HEK293 (cell line): ENCODE measurements around the gene DAAM1.

Experiments used
- CTCF ChIA-PET: fragments of 350-600 bp; formaldehyde crosslinking; extraction: SDS; loops from one replicate; lab custom pipeline; 2021; ENCODE audit warnings: antibody characterized with exemption; lab: Yijun Ruan, JAX
- POLR2A ChIA-PET: fragments of 300-600 bp; formaldehyde crosslinking; extraction: SDS; loops from one replicate; lab custom pipeline; 2020; ENCODE audit warnings: antibody characterized with exemption, inconsistent platforms; lab: Yijun Ruan, JAX
- H3K27ac ChIP-seq: fragments of 200-500 bp; sonication (Bioruptor generic); 2 replicates; pipeline ENCODE4 v1.5.1; 2014; ENCODE audit warnings: low read depth, low read length, control low read depth, inconsistent platforms; ENCODE audit errors: extremely low read depth
- H3K36me3 ChIP-seq, 2 experiments: fragments of 200-500 bp in 1 of 2; sonication (Bioruptor generic) in 1 of 2; 1 replicate in 1 of 2; 2 replicates in 1 of 2; pipeline ENCODE4 v1.5.1; 2014 to 2017; ENCODE audit warnings: inconsistent platforms in 2 of 2, low read length in 2 of 2; ENCODE audit not compliant: control insufficient read depth in 2 of 2, insufficient read depth in 1 of 2
- H3K4me1 ChIP-seq: fragments of 200-500 bp; sonication (Bioruptor generic); 2 replicates; pipeline ENCODE4 v1.5.1; 2014; ENCODE audit warnings: mild to moderate bottlenecking, low read length, inconsistent platforms; ENCODE audit not compliant: control insufficient read depth, insufficient read depth
- H3K4me3 ChIP-seq: 2 replicates; pipeline ENCODE4 v1.5.1; 2011; ENCODE audit warnings: low read depth, mild to moderate bottlenecking, control low read depth, low read length, moderate library complexity
- H3K9me3 ChIP-seq: fragments of 200-500 bp; sonication (Bioruptor generic); 2 replicates; pipeline ENCODE4 v1.5.1; 2014; ENCODE audit warnings: low read depth, low read length, inconsistent platforms; ENCODE audit not compliant: control insufficient read depth, insufficient read depth
- GLI2 ChIP-seq: fragments of 450-650 bp; formaldehyde crosslinking; IDR thresholded peaks from 2 replicates; pipeline ENCODE4; 2017; ENCODE audit warnings: missing biosample characterization, missing genetic modification characterization, low read depth, borderline replicate concordance
- GLIS2 ChIP-seq: fragments of 450-650 bp; formaldehyde crosslinking; IDR thresholded peaks from 2 replicates; pipeline ENCODE4 v1.5.1; 2016; ENCODE audit warnings: missing biosample characterization, missing genetic modification characterization
- KLF1 ChIP-seq: fragments of 450-650 bp; formaldehyde crosslinking; IDR thresholded peaks from 2 replicates; pipeline ENCODE4 v1.5.1; 2016; ENCODE audit warnings: missing biosample characterization, missing genetic modification characterization
- MEIS1 ChIP-seq: sonication (generic); formaldehyde crosslinking; IDR thresholded peaks from 2 replicates; pipeline ENCODE4 v1.8.1; 2022; ENCODE audit warnings: missing genetic modification reagents, mild to moderate bottlenecking, borderline replicate concordance
- REPIN1 ChIP-seq: fragments of 450-650 bp; formaldehyde crosslinking; IDR thresholded peaks from 2 replicates; pipeline ENCODE4 v1.5.1; 2017; ENCODE audit warnings: missing biosample characterization, missing genetic modification characterization, low read depth
- WT1 ChIP-seq: fragments of 450-650 bp; formaldehyde crosslinking; IDR thresholded peaks from 2 replicates; pipeline ENCODE4 v1.5.1; 2016; ENCODE audit warnings: missing biosample characterization, missing genetic modification characterization
- ZBTB1 ChIP-seq: fragments of 450-650 bp; formaldehyde crosslinking; IDR thresholded peaks from 2 replicates; pipeline ENCODE4 v1.5.1; 2016; ENCODE audit warnings: missing biosample characterization, missing genetic modification characterization
- ZBTB21 ChIP-seq: fragments of 450-650 bp; formaldehyde crosslinking; IDR thresholded peaks from 2 replicates; pipeline ENCODE4 v1.5.1; 2017; ENCODE audit warnings: missing biosample characterization, missing genetic modification characterization
- ZNF140 ChIP-seq: fragments of 450-650 bp; formaldehyde crosslinking; IDR thresholded peaks from 2 replicates; pipeline ENCODE4 v1.5.1; 2016; ENCODE audit warnings: missing biosample characterization, missing genetic modification characterization
- ZNF157 ChIP-seq: fragments of 450-650 bp; formaldehyde crosslinking; IDR thresholded peaks from 2 replicates; pipeline ENCODE4 v1.5.1; 2016; ENCODE audit warnings: missing biosample characterization, missing genetic modification characterization
- ZNF16 ChIP-seq: fragments of 450-650 bp; formaldehyde crosslinking; IDR thresholded peaks from 2 replicates; pipeline ENCODE4 v1.5.1; 2016; ENCODE audit warnings: low read depth, missing biosample characterization, missing genetic modification characterization
- ZNF174 ChIP-seq: fragments of 450-650 bp; formaldehyde crosslinking; IDR thresholded peaks from 2 replicates; pipeline ENCODE4 v1.5.0; 2017; ENCODE audit warnings: missing biosample characterization, mild to moderate bottlenecking, missing genetic modification characterization
- ZNF266 ChIP-seq: fragments of 450-650 bp; formaldehyde crosslinking; IDR thresholded peaks from 2 replicates; pipeline ENCODE4 v1.5.1; 2016; ENCODE audit warnings: missing biosample characterization, missing genetic modification characterization, low read depth
- ZNF292 ChIP-seq: fragments of 450-650 bp; formaldehyde crosslinking; IDR thresholded peaks from 2 replicates; pipeline ENCODE4 v1.5.1; 2016; ENCODE audit warnings: low read depth, missing biosample characterization, missing genetic modification characterization, borderline replicate concordance
- ZNF350 ChIP-seq: fragments of 450-650 bp; formaldehyde crosslinking; IDR thresholded peaks from 2 replicates; pipeline ENCODE4 v1.5.0; 2017; ENCODE audit warnings: missing biosample characterization, mild to moderate bottlenecking, missing genetic modification characterization
- ZNF366 ChIP-seq: fragments of 450-650 bp; formaldehyde crosslinking; conservative IDR thresholded peaks from 2 replicates; pipeline ENCODE4 v1.5.1; 2016; ENCODE audit warnings: missing biosample characterization, missing genetic modification characterization
- ZNF391 ChIP-seq: fragments of 450-650 bp; formaldehyde crosslinking; IDR thresholded peaks from 2 replicates; pipeline ENCODE4 v1.5.1; 2016; ENCODE audit warnings: low read depth, missing biosample characterization, missing genetic modification characterization, borderline replicate concordance
- ZNF416 ChIP-seq: fragments of 450-650 bp; formaldehyde crosslinking; IDR thresholded peaks from 2 replicates; pipeline ENCODE4 v1.5.1; 2016; ENCODE audit warnings: missing biosample characterization, missing genetic modification characterization
- ZNF521 ChIP-seq: fragments of 450-650 bp; formaldehyde crosslinking; IDR thresholded peaks from 2 replicates; pipeline ENCODE4 v1.5.1; 2017; ENCODE audit warnings: missing biosample characterization, mild to moderate bottlenecking, missing genetic modification characterization
- ZNF549 ChIP-seq: fragments of 450-650 bp; IDR thresholded peaks from 2 replicates; pipeline ENCODE4 v1.5.1; 2018; ENCODE audit warnings: missing biosample characterization, missing genetic modification characterization, mild to moderate bottlenecking, inconsistent platforms, moderate library complexity
- ZNF600 ChIP-seq: fragments of 450-650 bp; formaldehyde crosslinking; IDR thresholded peaks from 2 replicates; pipeline ENCODE4 v1.5.1; 2016; ENCODE audit warnings: missing biosample characterization, missing genetic modification characterization
- ZNF670 ChIP-seq: fragments of 450-650 bp; formaldehyde crosslinking; IDR thresholded peaks from 2 replicates; pipeline ENCODE4 v1.5.1; 2016; ENCODE audit warnings: missing biosample characterization, missing genetic modification characterization, low read depth
- ZNF677 ChIP-seq: fragments of 450-650 bp; IDR thresholded peaks from 2 replicates; pipeline ENCODE4 v1.5.0; 2018; ENCODE audit warnings: missing biosample characterization, mild to moderate bottlenecking, missing genetic modification characterization, moderate library complexity
- ZNF830 ChIP-seq: fragments of 450-650 bp; IDR thresholded peaks from 2 replicates; pipeline ENCODE4 v1.5.0; 2018; ENCODE audit warnings: missing biosample characterization, missing genetic modification characterization, low read depth, mild to moderate bottlenecking, moderate library complexity
- ZNF837 ChIP-seq: fragments of 450-650 bp; formaldehyde crosslinking; IDR thresholded peaks from 2 replicates; pipeline ENCODE4 v1.5.1; 2016; ENCODE audit warnings: missing biosample characterization, missing genetic modification characterization
- TF ChIP-seq, protein P1 (sequence below): fragments of 450-650 bp; formaldehyde crosslinking; IDR thresholded peaks from 2 replicates; pipeline ENCODE4; 2016; ENCODE audit warnings: missing biosample characterization, missing genetic modification characterization
- TF ChIP-seq, protein P2 (sequence below): fragments of 450-650 bp; formaldehyde crosslinking; IDR thresholded peaks from 2 replicates; pipeline ENCODE4 v1.5.1; 2016; ENCODE audit warnings: missing biosample characterization, missing genetic modification characterization
- TF ChIP-seq, protein P3 (sequence below): fragments of 450-650 bp; formaldehyde crosslinking; IDR thresholded peaks from 2 replicates; pipeline ENCODE4 v1.5.1; 2016; ENCODE audit warnings: missing biosample characterization, missing genetic modification characterization, low read depth
- TF ChIP-seq, protein P4 (sequence below): fragments of 450-650 bp; formaldehyde crosslinking; IDR thresholded peaks from 2 replicates; pipeline ENCODE4 v1.5.1; 2016; ENCODE audit warnings: missing biosample characterization, missing genetic modification characterization

Gene DAAM1

DNA sequence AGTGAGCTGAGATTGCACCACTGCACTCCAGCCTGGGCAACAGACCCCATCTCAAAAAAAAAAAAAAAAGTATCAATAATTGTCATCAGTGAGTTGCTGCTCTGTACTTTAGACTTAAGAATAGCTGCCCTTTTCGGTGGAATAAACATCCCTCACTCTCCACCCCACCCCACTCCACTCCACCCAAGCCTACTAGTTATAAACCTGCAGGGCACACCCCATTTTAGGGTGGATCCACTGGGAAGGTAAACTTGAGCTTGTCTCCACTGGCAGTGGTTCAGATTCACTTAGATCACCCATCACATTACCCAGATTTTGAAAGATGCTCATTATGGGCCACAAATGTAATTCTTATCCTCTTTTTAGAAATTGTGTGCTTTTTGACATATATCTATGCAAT, 170.3 kb downstream of the DAAM1 start:
- ChIA-PET CTCF (interaction anchor here (0.6 kb wide), 1 partner anchor 11 kb away, joined by 3 read pairs; no protein-coding TSS in a partner anchor), POLR2A (interaction anchor here (0.7 kb wide), 1 partner anchor 27 kb away, joined by 3 read pairs; no protein-coding TSS in a partner anchor)
- Histone ChIP-seq H3K36me3 (peaks cover 0 to 18% of the 10 kb centered on the region in 2 experiments; a peak in 1 of 3 replicates), H3K9me3 (no peaks in the 10 kb centered on the region), H3K4me1 (peaks cover 30% of the 10 kb centered on the region), H3K4me3 (no peak overlapping the region), H3K27ac (no peak overlapping the region)
- TF ChIP-seq ZNF416 (tag by site-specific recombination) (no peak), KLF1 (peak; percentile 87), ZNF549 (tag by site-specific recombination) (no peak)
- TF ChIP-seq, protein P1, sequence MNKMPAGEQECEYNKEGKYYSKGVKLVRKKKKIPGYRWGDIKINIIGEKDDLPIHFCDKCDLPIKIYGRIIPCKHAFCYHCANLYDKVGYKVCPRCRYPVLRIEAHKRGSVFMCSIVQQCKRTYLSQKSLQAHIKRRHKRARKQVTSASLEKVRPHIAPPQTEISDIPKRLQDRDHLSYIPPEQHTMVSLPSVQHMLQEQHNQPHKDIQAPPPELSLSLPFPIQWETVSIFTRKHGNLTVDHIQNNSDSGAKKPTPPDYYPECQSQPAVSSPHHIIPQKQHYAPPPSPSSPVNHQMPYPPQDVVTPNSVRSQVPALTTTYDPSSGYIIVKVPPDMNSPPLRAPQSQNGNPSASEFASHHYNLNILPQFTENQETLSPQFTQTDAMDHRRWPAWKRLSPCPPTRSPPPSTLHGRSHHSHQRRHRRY, result no peak

DNA sequence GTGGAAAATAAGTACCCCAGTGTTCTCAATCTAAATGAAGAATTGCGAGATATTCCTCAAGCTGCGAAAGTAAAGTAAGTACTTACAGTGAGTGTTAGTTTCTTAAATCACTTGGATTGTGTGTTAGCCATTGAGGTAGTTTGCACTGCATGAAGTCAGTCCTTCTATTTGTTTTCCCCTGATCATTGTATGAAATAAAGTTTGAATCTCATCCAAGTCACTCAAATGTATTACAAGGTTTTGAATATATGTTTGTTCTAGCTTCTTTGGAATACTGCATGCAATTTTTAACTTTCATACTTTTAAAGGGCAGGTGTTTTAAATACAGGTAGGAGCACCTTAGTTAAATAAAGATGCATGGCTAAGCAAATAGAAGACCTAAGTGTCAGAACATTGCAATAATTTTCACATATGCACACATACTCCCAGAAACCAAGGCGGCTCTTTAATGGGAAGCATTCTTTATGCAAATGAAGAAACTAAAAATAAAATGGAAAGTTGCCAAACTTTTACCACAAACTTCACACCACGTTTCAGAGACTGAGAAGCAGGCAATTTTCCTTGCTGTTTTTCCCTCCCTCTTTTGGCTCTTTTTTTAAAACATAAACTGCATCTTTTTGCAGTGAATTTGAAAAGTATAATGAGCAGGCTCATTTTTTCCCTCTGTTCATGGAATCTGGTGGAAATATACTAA, 171.1 kb downstream of the DAAM1 start:
- POLR2A ChIA-PET, result interaction anchor here (0.7 kb wide), 1 partner anchor 28 kb away, joined by 3 read pairs; no protein-coding TSS in a partner anchor
- CTCF ChIA-PET, result no interaction called here

DNA sequence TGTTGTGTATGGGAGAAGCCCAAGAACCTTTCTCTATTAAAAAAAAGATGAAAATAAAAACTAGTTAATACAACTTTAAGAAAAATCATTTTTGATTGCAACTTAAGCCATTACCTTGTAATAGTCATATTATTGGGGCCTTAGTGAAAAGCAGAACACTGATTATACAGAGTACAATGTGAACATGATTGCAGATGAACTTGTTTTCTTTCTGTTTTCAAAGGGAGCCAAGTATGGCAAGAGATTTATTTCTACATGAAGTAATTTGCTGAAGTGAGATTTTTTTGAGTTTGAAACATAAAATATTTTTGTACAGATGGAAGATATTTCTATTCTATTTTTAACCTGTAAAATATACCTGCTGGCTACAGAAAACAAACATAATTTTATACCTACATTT, 171.8 kb downstream of the DAAM1 start:
- Histone ChIP-seq H3K27ac (no peak overlapping the region), H3K9me3 (no peaks in the 10 kb centered on the region), H3K4me1 (peaks cover 30% of the 10 kb centered on the region), H3K36me3 (peaks cover 0 to 12% of the 10 kb centered on the region in 2 experiments; a peak in 1 of 3 replicates), H3K4me3 (no peak overlapping the region)
- POLR2A ChIA-PET, result no interaction called here
- CTCF ChIA-PET, result no interaction called here
- TF ChIP-seq GLI2 (tag by site-specific recombination) (no peak), GLIS2 (tag by site-specific recombination) (no peak), ZNF366 (tag by site-specific recombination) (no peak), MEIS1 (CRISPR knock-in tag) (no peak), REPIN1 (tag by site-specific recombination) (no peak), ZNF677 (tag by site-specific recombination) (no peak), ZNF350 (tag by site-specific recombination) (no peak), ZNF830 (tag by site-specific recombination) (no peak), ZNF837 (tag by site-specific recombination) (no peak)
- TF ChIP-seq, protein P2, sequence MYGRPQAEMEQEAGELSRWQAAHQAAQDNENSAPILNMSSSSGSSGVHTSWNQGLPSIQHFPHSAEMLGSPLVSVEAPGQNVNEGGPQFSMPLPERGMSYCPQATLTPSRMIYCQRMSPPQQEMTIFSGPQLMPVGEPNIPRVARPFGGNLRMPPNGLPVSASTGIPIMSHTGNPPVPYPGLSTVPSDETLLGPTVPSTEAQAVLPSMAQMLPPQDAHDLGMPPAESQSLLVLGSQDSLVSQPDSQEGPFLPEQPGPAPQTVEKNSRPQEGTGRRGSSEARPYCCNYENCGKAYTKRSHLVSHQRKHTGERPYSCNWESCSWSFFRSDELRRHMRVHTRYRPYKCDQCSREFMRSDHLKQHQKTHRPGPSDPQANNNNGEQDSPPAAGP (tag by site-specific recombination), result no peak

More for the DNA sequence above, 171.1 kb downstream of the DAAM1 start:
- Histone ChIP-seq H3K4me3 (no peak overlapping the region), H3K9me3 (no peaks in the 10 kb centered on the region), H3K27ac (no peak overlapping the region), H3K36me3 (peaks cover 0 to 17% of the 10 kb centered on the region in 2 experiments; a peak in 1 of 3 replicates)
- no peak for TF ChIP-seq ZNF670
- no peak for TF ChIP-seq ZNF157
- TF ChIP-seq ZNF391 (tag by site-specific recombination), result no peak
- no peak for TF ChIP-seq ZNF174
- TF ChIP-seq, protein P3, sequence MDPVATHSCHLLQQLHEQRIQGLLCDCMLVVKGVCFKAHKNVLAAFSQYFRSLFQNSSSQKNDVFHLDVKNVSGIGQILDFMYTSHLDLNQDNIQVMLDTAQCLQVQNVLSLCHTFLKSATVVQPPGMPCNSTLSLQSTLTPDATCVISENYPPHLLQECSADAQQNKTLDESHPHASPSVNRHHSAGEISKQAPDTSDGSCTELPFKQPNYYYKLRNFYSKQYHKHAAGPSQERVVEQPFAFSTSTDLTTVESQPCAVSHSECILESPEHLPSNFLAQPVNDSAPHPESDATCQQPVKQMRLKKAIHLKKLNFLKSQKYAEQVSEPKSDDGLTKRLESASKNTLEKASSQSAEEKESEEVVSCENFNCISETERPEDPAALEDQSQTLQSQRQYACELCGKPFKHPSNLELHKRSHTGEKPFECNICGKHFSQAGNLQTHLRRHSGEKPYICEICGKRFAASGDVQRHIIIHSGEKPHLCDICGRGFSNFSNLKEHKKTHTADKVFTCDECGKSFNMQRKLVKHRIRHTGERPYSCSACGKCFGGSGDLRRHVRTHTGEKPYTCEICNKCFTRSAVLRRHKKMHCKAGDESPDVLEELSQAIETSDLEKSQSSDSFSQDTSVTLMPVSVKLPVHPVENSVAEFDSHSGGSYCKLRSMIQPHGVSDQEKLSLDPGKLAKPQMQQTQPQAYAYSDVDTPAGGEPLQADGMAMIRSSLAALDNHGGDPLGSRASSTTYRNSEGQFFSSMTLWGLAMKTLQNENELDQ, result no peak
- TF ChIP-seq WT1 (tag by site-specific recombination), result no peak
- no peak for TF ChIP-seq ZNF600 (tag by site-specific recombination)
- TF ChIP-seq ZBTB1 (tag by site-specific recombination), result no peak
- no peak for TF ChIP-seq ZNF140 (tag by site-specific recombination)
- no peak for TF ChIP-seq ZNF521 (tag by site-specific recombination)
- TF ChIP-seq ZNF266, result no peak
- no peak for TF ChIP-seq ZNF292 (tag by site-specific recombination)
- no peak for TF ChIP-seq ZNF16
- no peak for TF ChIP-seq ZBTB21 (tag by site-specific recombination)
- TF ChIP-seq, protein P4, sequence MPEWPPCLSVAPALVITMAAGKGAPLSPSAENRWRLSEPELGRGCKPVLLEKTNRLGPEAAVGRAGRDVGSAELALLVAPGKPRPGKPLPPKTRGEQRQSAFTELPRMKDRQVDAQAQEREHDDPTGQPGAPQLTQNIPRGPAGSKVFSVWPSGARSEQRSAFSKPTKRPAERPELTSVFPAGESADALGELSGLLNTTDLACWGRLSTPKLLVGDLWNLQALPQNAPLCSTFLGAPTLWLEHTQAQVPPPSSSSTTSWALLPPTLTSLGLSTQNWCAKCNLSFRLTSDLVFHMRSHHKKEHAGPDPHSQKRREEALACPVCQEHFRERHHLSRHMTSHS (tag by site-specific recombination), result no peak
- TF ChIP-seq, all 188 proteins: peak for 0
- peaks cover 30% of the 10 kb centered on the region for H3K4me1 ChIP-seq
